VCaP (cell line): ENCODE results near the gene GLOD5.

Experiments used
- H3K27ac ChIP-seq: fragments of 450-650 bp; 2 replicates; pipeline ENCODE4 v1.5.1; 2017
- TF ChIP-seq, protein P1 (sequence below): fragments of 450-650 bp; conservative IDR thresholded peaks from 2 replicates; pipeline ENCODE4 v1.5.1; 2017; ENCODE audit warnings: mild to moderate bottlenecking, moderate library complexity

Gene GLOD5

DNA sequence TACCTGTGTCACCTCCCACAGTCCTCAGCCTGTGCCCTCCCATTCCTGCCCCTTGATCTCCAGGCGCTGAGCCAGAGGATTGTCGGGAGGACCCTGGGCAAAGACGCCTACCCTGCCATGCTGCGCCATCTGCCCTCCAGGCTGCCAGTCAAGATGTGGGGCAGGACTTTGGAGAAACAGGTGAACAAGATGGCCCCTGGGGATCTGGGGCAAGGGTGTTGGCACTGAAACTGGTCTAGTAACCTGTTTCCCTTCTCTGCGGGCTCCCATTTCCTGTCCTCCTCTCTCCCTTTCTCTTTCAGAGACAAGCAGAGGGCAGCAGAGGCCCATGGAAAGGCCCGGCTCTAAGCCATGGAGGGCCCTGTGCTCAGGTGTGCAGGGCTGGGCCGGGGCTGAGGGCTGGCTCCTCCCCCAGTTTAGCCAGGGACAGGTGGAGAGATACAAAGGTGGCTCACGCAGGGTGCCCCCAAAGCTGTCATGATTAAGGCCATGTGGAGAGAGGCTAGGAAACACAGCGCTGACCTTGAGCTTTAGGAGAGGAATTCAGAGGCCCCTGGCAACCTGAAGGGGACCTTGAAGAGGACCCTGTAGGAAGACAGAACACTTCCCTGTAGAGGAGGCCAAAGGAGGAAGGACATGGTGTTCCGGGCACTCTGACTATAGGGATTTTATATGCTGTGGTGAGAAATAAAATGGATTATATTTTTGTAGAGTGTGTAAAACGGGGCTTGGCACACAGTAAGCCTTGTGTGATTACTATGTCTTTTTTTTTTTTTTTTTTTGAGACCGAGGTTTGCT, at the start of gene GLOD5:
TSS of gene GLOD5 (plus strand) at position 74 of the 798 bp plus-strand sequence. CDS start at position 118, 44 bp downstream.
- TF ChIP-seq, protein P1, sequence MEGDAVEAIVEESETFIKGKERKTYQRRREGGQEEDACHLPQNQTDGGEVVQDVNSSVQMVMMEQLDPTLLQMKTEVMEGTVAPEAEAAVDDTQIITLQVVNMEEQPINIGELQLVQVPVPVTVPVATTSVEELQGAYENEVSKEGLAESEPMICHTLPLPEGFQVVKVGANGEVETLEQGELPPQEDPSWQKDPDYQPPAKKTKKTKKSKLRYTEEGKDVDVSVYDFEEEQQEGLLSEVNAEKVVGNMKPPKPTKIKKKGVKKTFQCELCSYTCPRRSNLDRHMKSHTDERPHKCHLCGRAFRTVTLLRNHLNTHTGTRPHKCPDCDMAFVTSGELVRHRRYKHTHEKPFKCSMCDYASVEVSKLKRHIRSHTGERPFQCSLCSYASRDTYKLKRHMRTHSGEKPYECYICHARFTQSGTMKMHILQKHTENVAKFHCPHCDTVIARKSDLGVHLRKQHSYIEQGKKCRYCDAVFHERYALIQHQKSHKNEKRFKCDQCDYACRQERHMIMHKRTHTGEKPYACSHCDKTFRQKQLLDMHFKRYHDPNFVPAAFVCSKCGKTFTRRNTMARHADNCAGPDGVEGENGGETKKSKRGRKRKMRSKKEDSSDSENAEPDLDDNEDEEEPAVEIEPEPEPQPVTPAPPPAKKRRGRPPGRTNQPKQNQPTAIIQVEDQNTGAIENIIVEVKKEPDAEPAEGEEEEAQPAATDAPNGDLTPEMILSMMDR, result peak; percentile 48
- H3K27ac ChIP-seq, result peak within 1 kb of the TSS; percentile 61

DNA sequence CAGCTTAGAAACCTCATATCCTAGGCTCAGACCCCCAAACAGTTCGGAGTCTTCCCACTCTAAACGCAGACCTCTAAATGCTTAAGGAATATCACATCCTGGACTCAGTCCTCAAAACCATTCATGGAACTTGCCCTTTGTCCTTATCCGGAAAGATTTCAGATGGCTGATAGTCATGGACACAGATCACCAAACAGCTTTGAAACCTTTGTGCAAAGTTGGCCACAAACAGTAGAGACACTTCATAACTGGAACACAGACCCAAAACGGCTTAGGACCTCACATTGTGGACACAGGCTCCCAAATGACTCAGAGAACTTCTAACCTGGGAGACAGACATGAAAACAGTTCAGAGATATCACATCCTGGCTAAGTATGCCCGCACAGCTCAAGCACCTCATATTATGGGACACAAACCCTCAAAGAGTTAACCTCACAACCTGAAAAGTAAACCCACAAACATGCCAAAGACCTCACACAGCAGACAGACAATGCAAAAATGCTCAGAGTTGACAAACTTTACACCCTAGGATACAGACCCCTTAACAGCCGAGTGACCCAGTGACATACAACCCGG, 49.5 kb upstream of the GLOD5 start:
- H3K27ac ChIP-seq, result no peak overlapping the region
- TF ChIP-seq, protein P1, result no peak

DNA sequence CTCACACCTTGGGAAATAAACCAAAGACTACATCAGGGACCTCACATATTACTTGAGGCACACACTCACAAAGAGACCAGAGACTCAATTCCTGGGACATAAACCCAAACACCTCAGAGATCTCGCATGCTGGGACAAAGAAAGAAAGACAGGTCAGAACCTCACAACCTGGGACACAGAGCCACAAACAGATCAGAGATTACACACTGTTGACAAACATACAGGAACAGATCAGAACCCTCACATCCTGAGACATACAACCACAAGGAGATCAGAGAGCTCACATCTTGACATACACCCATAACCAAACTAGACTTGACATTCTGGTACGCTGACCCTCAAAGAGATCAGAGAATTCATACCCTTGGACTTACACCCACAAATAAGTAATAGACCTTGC, 47.7 kb upstream of the GLOD5 start:
- TF ChIP-seq, protein P1, result no peak
- no peak overlapping the region for H3K27ac ChIP-seq

DNA sequence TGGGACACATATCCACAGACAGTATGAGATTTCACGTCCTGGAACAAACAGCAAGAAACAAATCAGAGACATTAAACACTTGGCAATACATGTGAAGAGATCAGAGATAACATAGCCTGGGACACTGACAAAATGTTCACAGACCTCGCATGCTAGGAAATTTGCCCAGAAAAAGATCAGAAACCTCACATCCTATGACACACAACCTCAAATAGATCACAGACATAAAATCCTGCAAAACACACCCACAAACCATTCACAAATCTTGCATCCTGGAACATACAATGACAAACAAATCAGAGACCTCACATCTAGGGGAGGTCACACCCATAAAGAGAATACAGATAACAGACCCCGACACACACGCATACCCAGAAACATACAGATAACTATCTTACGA, 47.0 kb upstream of the GLOD5 start:
- H3K27ac ChIP-seq, result no peak overlapping the region

DNA sequence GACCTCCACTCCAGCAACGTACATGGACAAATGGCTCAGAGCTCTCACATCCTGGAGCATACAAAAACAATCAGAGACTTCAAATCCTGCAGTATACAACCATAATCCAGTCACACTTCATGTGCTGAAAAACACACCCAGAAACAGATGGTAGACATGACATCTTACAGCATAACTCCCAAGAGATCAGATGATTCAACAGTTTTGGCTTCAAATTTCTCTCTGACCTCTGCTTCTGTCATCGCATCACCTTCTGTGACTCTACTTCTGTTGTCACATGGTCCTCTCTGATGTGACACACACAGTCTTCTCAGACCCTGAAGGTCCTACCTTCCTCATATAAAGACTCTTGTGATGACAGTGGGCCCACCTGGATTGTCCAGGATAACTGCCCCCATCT, 46.5 kb upstream of the GLOD5 start:
- no peak overlapping the region for H3K27ac ChIP-seq
- TF ChIP-seq, protein P1, result no peak

More for the DNA sequence above, 47.0 kb upstream of the GLOD5 start:
- TF ChIP-seq, protein P1, result no peak

DNA sequence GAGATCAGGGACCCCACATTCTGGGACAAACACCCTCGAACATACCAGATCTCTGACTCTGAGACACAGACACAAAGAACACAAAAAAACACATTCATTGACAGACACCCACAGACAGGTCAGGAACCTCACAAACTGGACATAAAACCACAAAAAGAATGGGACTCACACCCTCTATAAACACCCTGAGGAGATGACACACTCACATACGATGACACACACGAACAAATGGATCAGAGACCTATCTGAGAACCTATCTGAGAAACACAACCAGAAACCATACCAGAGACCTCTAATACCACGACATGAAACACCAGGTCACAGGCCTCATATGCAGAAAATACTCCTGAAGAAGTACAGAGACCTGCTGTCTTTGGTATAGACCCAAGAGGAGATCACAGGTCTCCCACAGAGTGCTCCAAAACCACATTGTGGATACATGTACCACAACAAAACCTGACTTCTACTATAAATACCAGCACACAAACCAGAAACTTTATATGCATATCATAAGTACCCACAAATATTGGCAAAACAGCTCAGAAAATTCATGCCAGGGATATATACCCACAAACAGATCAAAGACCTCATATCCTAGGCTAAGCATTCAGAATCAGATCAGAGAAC, 45.6 kb upstream of the GLOD5 start:
- no peak overlapping the region for H3K27ac ChIP-seq
- TF ChIP-seq, protein P1, result no peak

DNA sequence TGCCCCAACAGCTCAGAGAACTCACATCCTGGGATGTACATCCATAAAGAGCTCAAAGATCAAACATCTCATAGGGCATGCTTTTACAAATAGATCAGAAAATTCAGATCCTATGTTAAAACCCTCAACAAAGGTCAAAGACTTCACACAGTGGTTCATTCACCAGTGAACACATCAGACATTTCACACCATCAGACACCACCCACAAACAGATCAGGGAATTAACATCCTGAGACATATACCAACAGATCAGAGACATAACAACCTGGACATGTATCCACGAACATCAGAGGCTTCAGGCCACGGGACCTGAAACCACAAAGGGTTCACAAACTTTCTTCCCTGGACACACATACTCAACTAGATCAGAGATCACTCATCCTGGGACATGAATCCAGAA, 41.6 kb upstream of the GLOD5 start:
- H3K27ac ChIP-seq, result no peak overlapping the region
- TF ChIP-seq, protein P1, result no peak
